ENCODE data around the gene OTX2. TPM values are rescaled to one million over a fixed set of nuclear protein-coding genes. Genes with fewer than 3 reads are reported as not detected.

OTX2 gene
- total and polyA plus RNA-seq, 7 donors: not detected

GRCh38 chr14:56821177-56821576 lies 10.9 kb upstream of the OTX2 start:
- DNase-seq: no peak
- Histone ChIP-seq H3K9me3 (no peaks in the 10 kb centered on the region), H3K4me3 (no peak overlapping the region), H3K4me1 (no peaks in the 10 kb centered on the region), H3K27ac (no peak overlapping the region), H3K36me3 (no peaks in the 10 kb centered on the region), H3K27me3 (peaks cover 9 to 75% (median 25%) of the 10 kb centered on the region in 3 donors)
- intact Hi-C loops (cut with DNase I): no loop called here
- whole genome bisulfite sequencing, 2 donors: 55 to 59% methylated on average over 4 of the region's 4 CpGs
- no peak for TF ChIP-seq EP300 (IDR thresholded peaks at IDR 0.05)
- no peak for TF ChIP-seq CTCF (IDR thresholded peaks at IDR 0.05)
- no peak for TF ChIP-seq POLR2AphosphoS5 (IDR thresholded peaks at IDR 0.05)
- no peak for TF ChIP-seq POLR2A (IDR thresholded peaks at IDR 0.05)

- intact Hi-C loops (cut with DNase I): no loop called here
- WGBS, 2 donors: 5 to 7% methylated on average over 31 of the region's 31 CpGs
Measured at GRCh38 chr14:56817396-56817921, 7.2 kb upstream of the OTX2 start.

GRCh38 chr14:56816574-56817391 lies 6.5 kb upstream of the OTX2 start:
- no peaks in the 10 kb centered on the region for H3K9me3 ChIP-seq
- no peak overlapping the region for H3K4me3 ChIP-seq
- H3K27me3 ChIP-seq: peaks cover 27 to 99% (median 60%) of the 10 kb centered on the region in 3 donors
- no peak overlapping the region for H3K27ac ChIP-seq
- TF ChIP-seq POLR2A (IDR thresholded peaks at IDR 0.05): no peak
- 4 to 6% methylated on average over 66 of the region's 66 CpGs for WGBS, 2 donors
- H3K4me1 ChIP-seq: no peaks in the 10 kb centered on the region
- no peak for DNase-seq
- no peaks in the 10 kb centered on the region for H3K36me3 ChIP-seq
- intact Hi-C loops (cut with DNase I): no loop called here

More at GRCh38 chr14:56817396-56817921, 7.2 kb upstream of the OTX2 start:
- Histone ChIP-seq H3K27ac (no peak overlapping the region), H3K4me1 (no peaks in the 10 kb centered on the region), H3K27me3 (peaks cover 20 to 99% (median 53%) of the 10 kb centered on the region in 3 donors), H3K9me3 (no peaks in the 10 kb centered on the region), H3K4me3 (no peak overlapping the region), H3K36me3 (no peaks in the 10 kb centered on the region)
- DNase-seq: no peak
- TF ChIP-seq CTCF (IDR thresholded peaks at IDR 0.05) (no peak), POLR2A (IDR thresholded peaks at IDR 0.05) (no peak), POLR2AphosphoS5 (IDR thresholded peaks at IDR 0.05) (no peak), EP300 (IDR thresholded peaks at IDR 0.05) (no peak)

- intact Hi-C loops (cut with DNase I): no loop called here
- Histone ChIP-seq H3K4me3 (no peak overlapping the region), H3K4me1 (no peaks in the 10 kb centered on the region), H3K9me3 (no peaks in the 10 kb centered on the region), H3K27ac (no peak overlapping the region), H3K27me3 (peaks cover 36 to 99% (median 66%) of the 10 kb centered on the region in 3 donors), H3K36me3 (no peaks in the 10 kb centered on the region)
- no peak for DNase-seq
- 11 to 12% methylated on average over 5 of the region's 5 CpGs for WGBS, 2 donors
- TF ChIP-seq EP300 (IDR thresholded peaks at IDR 0.05) (no peak), POLR2AphosphoS5 (IDR thresholded peaks at IDR 0.05) (no peak), POLR2A (IDR thresholded peaks at IDR 0.05) (no peak), CTCF (IDR thresholded peaks at IDR 0.05) (no peak)
Measured at GRCh38 chr14:56815745-56816144, 5.5 kb upstream of the OTX2 start.

GRCh38 chr14:56814969-56815700 lies 4.9 kb upstream of the OTX2 start:
- TF ChIP-seq CTCF (IDR thresholded peaks at IDR 0.05): no peak
- no peak for TF ChIP-seq EP300 (IDR thresholded peaks at IDR 0.05)
- TF ChIP-seq POLR2A (IDR thresholded peaks at IDR 0.05): no peak
- TF ChIP-seq POLR2AphosphoS5 (IDR thresholded peaks at IDR 0.05): no peak
- intact Hi-C loops (cut with DNase I): no loop called here

More at GRCh38 chr14:56814969-56815700, 4.9 kb upstream of the OTX2 start:
- H3K4me1 ChIP-seq: no peaks in the 10 kb centered on the region
- H3K4me3 ChIP-seq: no peak overlapping the region
- H3K36me3 ChIP-seq: no peaks in the 10 kb centered on the region
- WGBS, 2 donors: 4 to 6% methylated on average over 4 of the region's 4 CpGs
- no peak overlapping the region for H3K27ac ChIP-seq
- DNase-seq: no peak
- peaks cover 39 to 100% (median 70%) of the 10 kb centered on the region in 3 donors for H3K27me3 ChIP-seq
- no peaks in the 10 kb centered on the region for H3K9me3 ChIP-seq
